Tibial artery (tissue), 4 donors: ENCODE results near the gene GPR153.

Experiments used
- DNase-seq, 2 donors: peaks; one replicate each; pipeline ENCODE4 v3.0.0-alpha.2; 2019
- H3K27ac ChIP-seq, 2 donors: fragments of 200-600 bp; sonication (generic) in 1 of 2; 1 replicate in 1 of 2; 2 replicates in 1 of 2; pipeline ENCODE4 v1.5.1; 2018 to 2019; ENCODE audit warnings: mild to moderate bottlenecking in 1 of 2
- H3K27me3 ChIP-seq, 2 donors: fragments of 200-600 bp; sonication (generic) in 1 of 2; one replicate each; pipeline versions ENCODE4 v1.5.1 to v1.6.0; 2016 to 2019
- H3K36me3 ChIP-seq, 3 donors: fragments of 200-600 bp; sonication (generic) in 2 of 3; one replicate each; pipeline ENCODE4 v1.5.1; 2016 to 2019; ENCODE audit warnings: mild to moderate bottlenecking in 2 of 3
- H3K4me1 ChIP-seq, 4 donors: fragments of 200-600 bp; sonication (generic) in 2 of 4; 1 replicate in 3 of 4; 2 replicates in 1 of 4; pipeline ENCODE4 v1.5.1; 2016 to 2019
- H3K4me3 ChIP-seq, 2 donors: fragments of 200-600 bp; sonication (generic) in 1 of 2; 1 replicate in 1 of 2; 2 replicates in 1 of 2; pipeline ENCODE4 v1.5.1; 2018 to 2019; ENCODE audit warnings: mild to moderate bottlenecking in 2 of 2
- H3K9me3 ChIP-seq, 3 donors: fragments of 200-600 bp; sonication (generic) in 1 of 3; one replicate each; pipeline ENCODE4 v1.5.1; 2016 to 2019
- intact Hi-C: fragments of 100-400 bp; cut with DNase I; formaldehyde crosslinking; loops from one replicate; pipeline ENCODE4 v1.15.0; 2023; ENCODE audit warnings: low total_unique reads
- TF ChIP-seq, protein P1 (sequence below), 2 experiments: fragments of 200-600 bp in 1 of 2; fragments of 450-650 bp in 1 of 2; IDR thresholded peaks; one replicate each; pipeline ENCODE4 v1.5.1; 2017 to 2019; ENCODE audit warnings: antibody characterized with exemption in 2 of 2, mild to moderate bottlenecking in 1 of 2, moderate library complexity in 1 of 2

Gene GPR153

DNA sequence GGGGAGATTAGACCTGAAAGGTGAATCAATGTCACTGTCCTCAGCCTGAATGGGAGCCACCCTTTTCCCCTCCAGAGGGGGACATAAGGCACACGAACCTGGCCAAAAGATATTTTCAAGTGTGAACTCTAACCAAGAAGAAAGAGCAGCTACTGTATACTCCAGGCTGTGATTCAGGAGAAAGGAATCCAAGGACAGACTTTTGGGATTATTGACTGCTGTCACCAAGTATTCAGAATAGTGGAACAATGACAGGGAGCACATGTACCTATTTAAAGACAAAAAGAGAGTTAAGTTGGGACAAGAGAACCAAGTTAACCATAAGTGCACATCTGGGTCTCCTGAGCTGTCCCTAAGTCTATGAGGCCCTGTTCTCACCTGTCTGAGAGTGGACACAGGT, 27.5 kb downstream of the GPR153 start:
- no peaks in the 10 kb centered on the region for H3K9me3 ChIP-seq
- TF ChIP-seq, protein P1, sequence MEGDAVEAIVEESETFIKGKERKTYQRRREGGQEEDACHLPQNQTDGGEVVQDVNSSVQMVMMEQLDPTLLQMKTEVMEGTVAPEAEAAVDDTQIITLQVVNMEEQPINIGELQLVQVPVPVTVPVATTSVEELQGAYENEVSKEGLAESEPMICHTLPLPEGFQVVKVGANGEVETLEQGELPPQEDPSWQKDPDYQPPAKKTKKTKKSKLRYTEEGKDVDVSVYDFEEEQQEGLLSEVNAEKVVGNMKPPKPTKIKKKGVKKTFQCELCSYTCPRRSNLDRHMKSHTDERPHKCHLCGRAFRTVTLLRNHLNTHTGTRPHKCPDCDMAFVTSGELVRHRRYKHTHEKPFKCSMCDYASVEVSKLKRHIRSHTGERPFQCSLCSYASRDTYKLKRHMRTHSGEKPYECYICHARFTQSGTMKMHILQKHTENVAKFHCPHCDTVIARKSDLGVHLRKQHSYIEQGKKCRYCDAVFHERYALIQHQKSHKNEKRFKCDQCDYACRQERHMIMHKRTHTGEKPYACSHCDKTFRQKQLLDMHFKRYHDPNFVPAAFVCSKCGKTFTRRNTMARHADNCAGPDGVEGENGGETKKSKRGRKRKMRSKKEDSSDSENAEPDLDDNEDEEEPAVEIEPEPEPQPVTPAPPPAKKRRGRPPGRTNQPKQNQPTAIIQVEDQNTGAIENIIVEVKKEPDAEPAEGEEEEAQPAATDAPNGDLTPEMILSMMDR (IDR thresholded peaks at IDR 0.05) = no peak
- H3K27me3 ChIP-seq = no peaks in the 10 kb centered on the region
- H3K27ac ChIP-seq = no peak overlapping the region
- no peak for DNase-seq
- intact Hi-C loops = no loop called here
- H3K4me1 ChIP-seq = peaks cover 0 to 19% (median 13%) of the 10 kb centered on the region in 4 donors
- peaks cover 41 to 56% (median 50%) of the 10 kb centered on the region in 3 donors for H3K36me3 ChIP-seq
- H3K4me3 ChIP-seq = no peak overlapping the region

DNA sequence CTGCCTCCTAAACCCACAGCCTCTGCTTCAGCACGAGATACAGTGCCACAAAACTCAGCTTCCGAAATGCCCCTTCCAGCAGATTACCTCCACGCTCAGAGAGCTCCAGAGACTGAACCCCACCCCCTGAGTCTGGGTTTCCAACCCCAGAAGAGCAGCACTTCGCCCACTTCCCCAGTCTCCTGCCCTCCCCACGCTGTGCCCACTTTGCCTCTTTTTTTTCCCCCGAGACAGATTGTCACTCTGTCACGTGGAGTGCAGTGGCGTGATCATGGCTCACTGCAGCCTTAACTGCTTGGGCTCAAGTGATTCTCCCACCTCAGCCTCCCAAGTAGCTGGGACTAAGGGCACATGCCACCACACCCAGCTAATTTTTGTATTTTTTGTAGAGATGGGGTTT, 35.2 kb downstream of the GPR153 start:
- H3K4me3 ChIP-seq = no peak overlapping the region
- no peak for DNase-seq
- H3K4me1 ChIP-seq = peaks cover 0 to 6% (median 0%) of the 10 kb centered on the region in 4 donors
- intact Hi-C loops = no loop called here
- H3K27me3 ChIP-seq = no peaks in the 10 kb centered on the region
- H3K9me3 ChIP-seq = no peaks in the 10 kb centered on the region
- H3K27ac ChIP-seq = no peak overlapping the region
- peaks cover 47 to 99% (median 76%) of the 10 kb centered on the region in 3 donors for H3K36me3 ChIP-seq
- TF ChIP-seq, protein P1 (IDR thresholded peaks at IDR 0.05) = no peak

DNA sequence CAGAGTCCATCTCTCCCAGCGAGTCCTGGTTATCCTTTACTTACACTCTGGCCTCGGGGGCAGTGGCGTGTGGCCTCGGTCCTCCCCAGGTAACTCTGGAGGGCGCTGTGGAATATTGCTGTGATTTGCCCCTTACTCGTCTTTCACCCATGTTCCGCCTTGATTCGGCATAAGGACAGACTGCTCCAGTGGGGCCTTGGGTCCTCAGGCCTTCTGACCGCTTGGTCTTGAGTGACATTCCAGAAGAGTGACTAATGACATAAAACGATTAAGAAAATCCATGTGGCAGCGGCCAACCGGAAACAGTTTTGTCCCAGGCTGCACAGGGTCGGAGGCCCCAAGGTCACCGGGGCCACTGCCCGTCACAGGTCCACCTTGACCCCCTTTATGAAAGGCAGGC, 36.2 kb downstream of the GPR153 start:
- Histone ChIP-seq H3K4me1 (peaks cover 0 to 6% (median 0%) of the 10 kb centered on the region in 4 donors), H3K4me3 (no peak overlapping the region), H3K27ac (no peak overlapping the region), H3K36me3 (peaks cover 38 to 97% (median 66%) of the 10 kb centered on the region in 3 donors), H3K9me3 (no peaks in the 10 kb centered on the region), H3K27me3 (no peaks in the 10 kb centered on the region)
- no peak for DNase-seq
- TF ChIP-seq, protein P1 (IDR thresholded peaks at IDR 0.05) = no peak
- intact Hi-C loops = no loop called here

DNA sequence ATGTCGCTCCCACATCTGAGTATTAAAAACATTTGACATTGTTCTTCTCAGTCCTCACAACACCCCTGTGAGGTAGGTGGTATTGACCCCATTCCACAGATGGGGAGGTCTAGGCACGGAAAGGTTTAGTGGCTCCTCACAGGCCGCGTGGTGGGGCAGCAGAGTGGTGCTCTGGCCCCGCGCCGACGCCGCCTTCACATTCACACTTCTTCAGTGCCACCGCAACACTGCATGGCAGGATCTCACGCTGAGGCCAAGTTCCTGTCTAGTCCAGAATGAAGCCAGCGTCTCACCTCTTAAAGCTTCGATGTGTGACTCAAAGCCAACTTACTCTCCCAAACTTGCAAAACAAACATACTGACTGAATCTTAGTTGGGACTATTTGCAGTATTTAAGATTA, 37.3 kb downstream of the GPR153 start:
- TF ChIP-seq, protein P1 (IDR thresholded peaks at IDR 0.05) = no peak
- no peak overlapping the region for H3K4me3 ChIP-seq
- H3K4me1 ChIP-seq = peaks cover 0 to 6% (median 0%) of the 10 kb centered on the region in 4 donors
- H3K27me3 ChIP-seq = no peaks in the 10 kb centered on the region
- DNase-seq = no peak
- intact Hi-C loops = no loop called here
- H3K9me3 ChIP-seq = no peaks in the 10 kb centered on the region
- H3K27ac ChIP-seq = no peak overlapping the region
- peaks cover 27 to 86% (median 55%) of the 10 kb centered on the region in 3 donors for H3K36me3 ChIP-seq

DNA sequence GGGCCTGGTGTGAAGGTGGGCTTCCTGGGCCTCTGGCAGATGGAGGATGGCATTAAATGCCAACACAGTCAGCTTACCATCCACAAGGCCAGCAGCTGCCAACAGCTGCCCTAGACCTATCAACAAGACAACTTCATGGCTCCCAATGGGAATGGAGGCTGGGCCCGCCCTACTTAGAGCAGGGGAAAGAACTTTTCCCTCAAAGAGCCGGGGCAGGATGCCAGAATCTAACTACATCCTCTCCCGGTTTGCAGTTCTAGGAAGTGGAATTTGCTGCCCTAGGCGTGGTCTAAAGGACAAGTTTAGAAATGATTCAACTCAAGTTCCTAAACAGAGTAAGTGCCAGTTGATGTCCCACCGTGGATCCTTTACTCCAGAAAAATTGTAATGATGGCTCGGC, 38.3 kb downstream of the GPR153 start:
- no peaks in the 10 kb centered on the region for H3K27me3 ChIP-seq
- no peak overlapping the region for H3K4me3 ChIP-seq
- DNase-seq = peak in 1 of 2 donors; percentile 61
- H3K9me3 ChIP-seq = no peaks in the 10 kb centered on the region
- TF ChIP-seq, protein P1 (IDR thresholded peaks at IDR 0.05) = no peak
- peaks cover 0 to 6% (median 0%) of the 10 kb centered on the region in 4 donors for H3K4me1 ChIP-seq
- no peak overlapping the region for H3K27ac ChIP-seq
- peaks cover 26 to 80% (median 46%) of the 10 kb centered on the region in 3 donors for H3K36me3 ChIP-seq
- intact Hi-C loops = no loop called here
